Measurements from ENCODE around the gene SLC39A11.

Gene SLC39A11

DNA sequence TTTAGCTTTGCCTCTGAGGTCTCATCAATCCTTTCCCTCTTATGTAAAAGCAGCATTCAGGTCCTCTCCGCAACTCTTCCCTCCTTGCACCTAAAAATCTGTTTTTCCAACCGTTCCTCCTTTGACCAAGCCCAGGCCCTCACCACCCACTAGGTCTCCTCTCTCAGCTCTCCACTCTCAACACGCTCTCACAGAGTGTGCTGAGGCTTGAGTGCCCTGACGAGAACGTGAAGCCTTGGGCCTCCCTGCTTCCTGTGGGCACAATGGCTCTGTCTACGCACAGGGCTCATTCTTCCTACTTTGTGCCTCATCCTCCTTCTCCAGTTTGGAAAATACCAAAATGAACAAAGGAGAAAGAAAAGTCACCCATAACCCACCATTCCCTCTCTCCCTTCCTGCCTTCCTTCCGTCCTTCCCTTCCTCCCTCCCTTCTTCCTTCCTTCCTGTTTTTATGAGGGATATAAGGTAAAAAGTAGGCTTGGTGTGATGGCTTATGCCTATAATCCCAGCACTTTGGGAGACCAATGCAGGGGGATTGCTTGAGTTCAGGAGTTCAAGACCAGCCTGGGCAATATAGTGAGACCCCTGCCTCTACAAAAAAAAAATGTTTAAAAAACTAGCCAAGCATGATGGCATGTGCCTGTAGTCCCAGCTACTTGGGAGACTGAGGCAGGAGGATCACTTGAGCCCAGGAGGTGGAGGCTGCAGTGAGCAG, 31.3 kb upstream of the SLC39A11 start:
- no peak for DNase-seq
- Histone ChIP-seq H3K9ac (ENCODE audit: low read length) (no peak overlapping the region), H3K9me2 (replicated peaks; ENCODE audit: insufficient read depth, low read length) (no peaks in the 10 kb centered on the region), H4K20me1 (ENCODE audit: insufficient read depth, low read length) (no peaks in the 10 kb centered on the region), H3K27me3 (replicated peaks; ENCODE audit: insufficient read depth, low read length) (no peaks in the 10 kb centered on the region), H3K36me3 (replicated peaks; ENCODE audit: insufficient read depth, low read length) (no peaks in the 10 kb centered on the region), H3K4me1 (ENCODE audit: low read length) (no peaks in the 10 kb centered on the region), H3K4me2 (ENCODE audit: low read depth, low read length) (no peak overlapping the region), H3K27ac (ENCODE audit: low read length) (no peak overlapping the region), H3K9me3 (replicated peaks; ENCODE audit: insufficient read depth, low read length) (no peaks in the 10 kb centered on the region), H3K4me3 (ENCODE audit: low read length) (no peak overlapping the region), H3F3A (ENCODE audit: insufficient read depth, low read length) (no peaks in the 10 kb centered on the region), H2AFZ (ENCODE audit: low read length) (no peak overlapping the region), H3K79me2 (ENCODE audit: low read length) (no peaks in the 10 kb centered on the region)
- TF ChIP-seq EZH2phosphoT487 (IDR thresholded peaks at IDR 0.05; ENCODE audit: low read length) (no peak), EZH2 (optimal IDR thresholded peaks at IDR 0.05; ENCODE audit: low read depth, low read length) (no peak)
- TF ChIP-seq, protein P1, sequence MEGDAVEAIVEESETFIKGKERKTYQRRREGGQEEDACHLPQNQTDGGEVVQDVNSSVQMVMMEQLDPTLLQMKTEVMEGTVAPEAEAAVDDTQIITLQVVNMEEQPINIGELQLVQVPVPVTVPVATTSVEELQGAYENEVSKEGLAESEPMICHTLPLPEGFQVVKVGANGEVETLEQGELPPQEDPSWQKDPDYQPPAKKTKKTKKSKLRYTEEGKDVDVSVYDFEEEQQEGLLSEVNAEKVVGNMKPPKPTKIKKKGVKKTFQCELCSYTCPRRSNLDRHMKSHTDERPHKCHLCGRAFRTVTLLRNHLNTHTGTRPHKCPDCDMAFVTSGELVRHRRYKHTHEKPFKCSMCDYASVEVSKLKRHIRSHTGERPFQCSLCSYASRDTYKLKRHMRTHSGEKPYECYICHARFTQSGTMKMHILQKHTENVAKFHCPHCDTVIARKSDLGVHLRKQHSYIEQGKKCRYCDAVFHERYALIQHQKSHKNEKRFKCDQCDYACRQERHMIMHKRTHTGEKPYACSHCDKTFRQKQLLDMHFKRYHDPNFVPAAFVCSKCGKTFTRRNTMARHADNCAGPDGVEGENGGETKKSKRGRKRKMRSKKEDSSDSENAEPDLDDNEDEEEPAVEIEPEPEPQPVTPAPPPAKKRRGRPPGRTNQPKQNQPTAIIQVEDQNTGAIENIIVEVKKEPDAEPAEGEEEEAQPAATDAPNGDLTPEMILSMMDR (IDR thresholded peaks at IDR 0.05; ENCODE audit: low read length), result no peak

- DNase-seq, result no peak
- Histone ChIP-seq H3K4me2 (ENCODE audit: low read depth, low read length) (no peak overlapping the region), H3K79me2 (ENCODE audit: low read length) (no peaks in the 10 kb centered on the region), H3F3A (ENCODE audit: insufficient read depth, low read length) (no peaks in the 10 kb centered on the region), H3K4me3 (ENCODE audit: low read length) (no peak overlapping the region), H3K4me1 (ENCODE audit: low read length) (no peaks in the 10 kb centered on the region), H3K36me3 (replicated peaks; ENCODE audit: insufficient read depth, low read length) (no peaks in the 10 kb centered on the region), H3K27me3 (replicated peaks; ENCODE audit: insufficient read depth, low read length) (no peaks in the 10 kb centered on the region), H3K27ac (ENCODE audit: low read length) (no peak overlapping the region), H4K20me1 (ENCODE audit: insufficient read depth, low read length) (no peaks in the 10 kb centered on the region), H3K9me2 (replicated peaks; ENCODE audit: insufficient read depth, low read length) (no peaks in the 10 kb centered on the region), H3K9me3 (replicated peaks; ENCODE audit: insufficient read depth, low read length) (no peaks in the 10 kb centered on the region), H3K9ac (ENCODE audit: low read length) (no peak overlapping the region), H2AFZ (ENCODE audit: low read length) (no peak overlapping the region)
- TF ChIP-seq EZH2phosphoT487 (IDR thresholded peaks at IDR 0.05; ENCODE audit: low read length), result no peak
- TF ChIP-seq, protein P1 (IDR thresholded peaks at IDR 0.05; ENCODE audit: low read length), result no peak
- no peak for TF ChIP-seq EZH2 (optimal IDR thresholded peaks at IDR 0.05; ENCODE audit: low read depth, low read length)
Observed at GRCh38 chr17:73122953-73123605, 30.6 kb upstream of the SLC39A11 start.

DNA sequence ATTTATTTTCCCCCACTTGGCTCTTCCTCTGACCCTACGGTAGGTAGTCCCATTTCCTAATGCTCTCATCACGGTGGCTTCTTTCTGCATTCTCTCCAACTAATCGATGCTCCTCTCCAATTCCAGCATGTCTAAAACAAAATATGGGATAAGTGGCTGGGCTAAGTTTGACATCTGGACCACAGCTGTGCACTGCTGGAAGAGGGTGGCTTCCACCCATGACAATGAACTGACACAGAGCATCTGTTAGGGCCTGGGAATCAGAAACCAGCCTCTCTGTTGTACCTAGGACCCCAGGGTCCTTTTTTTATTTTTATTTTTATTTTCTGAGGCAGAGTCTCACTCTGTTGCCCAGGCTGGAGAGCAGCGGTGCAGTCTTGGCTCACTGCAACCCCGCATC, 29.0 kb upstream of the SLC39A11 start:
- Histone ChIP-seq H3K9me2 (replicated peaks; ENCODE audit: insufficient read depth, low read length) (no peaks in the 10 kb centered on the region), H3K4me2 (ENCODE audit: low read depth, low read length) (no peak overlapping the region), H3K27ac (ENCODE audit: low read length) (no peak overlapping the region), H3K27me3 (replicated peaks; ENCODE audit: insufficient read depth, low read length) (no peaks in the 10 kb centered on the region), H3K4me1 (ENCODE audit: low read length) (no peaks in the 10 kb centered on the region), H3K4me3 (ENCODE audit: low read length) (no peak overlapping the region), H3F3A (ENCODE audit: insufficient read depth, low read length) (no peaks in the 10 kb centered on the region), H3K9ac (ENCODE audit: low read length) (no peak overlapping the region), H4K20me1 (ENCODE audit: insufficient read depth, low read length) (no peaks in the 10 kb centered on the region), H3K36me3 (replicated peaks; ENCODE audit: insufficient read depth, low read length) (no peaks in the 10 kb centered on the region), H3K9me3 (replicated peaks; ENCODE audit: insufficient read depth, low read length) (no peaks in the 10 kb centered on the region), H3K79me2 (ENCODE audit: low read length) (no peaks in the 10 kb centered on the region), H2AFZ (ENCODE audit: low read length) (no peak overlapping the region)
- no peak for DNase-seq
- TF ChIP-seq EZH2 (optimal IDR thresholded peaks at IDR 0.05; ENCODE audit: low read depth, low read length) (no peak), EZH2phosphoT487 (IDR thresholded peaks at IDR 0.05; ENCODE audit: low read length) (no peak)
- TF ChIP-seq, protein P1 (IDR thresholded peaks at IDR 0.05; ENCODE audit: low read length), result no peak

Data from MM.1S (cell line).